GM19025 (cell line): Measurements from ENCODE around the gene SLBP.

ENCODE experiments used
- ATAC-seq: cut with Tn5 transposase; IDR thresholded peaks from one replicate; pipeline ENCODE4 v1.9.1; 2021; ENCODE audit warnings: mild to moderate bottlenecking, low read depth, moderate library complexity; ENCODE audit not compliant: unreplicated experiment

SLBP gene

DNA sequence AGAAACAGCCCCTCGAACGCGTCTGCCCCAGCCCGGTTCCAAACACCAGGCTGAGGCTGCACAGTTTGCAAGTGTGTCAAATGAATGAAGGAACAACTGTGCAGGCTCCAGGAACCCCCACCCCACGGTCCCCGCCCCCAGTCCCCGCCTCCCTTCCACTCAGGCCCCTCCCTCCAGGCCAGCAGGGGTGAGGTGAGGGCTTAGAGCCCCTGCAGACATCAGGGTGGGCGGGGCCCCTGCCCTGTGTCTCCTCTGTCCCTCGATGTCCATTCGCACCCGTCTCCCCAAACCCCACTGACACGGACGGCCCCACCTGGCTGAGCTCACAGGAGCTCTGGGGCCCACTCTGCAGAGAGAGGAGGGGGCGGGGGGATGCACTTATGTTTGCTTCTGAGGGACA lies 37.7 kb upstream of the SLBP start:
- ATAC-seq: no peak

DNA sequence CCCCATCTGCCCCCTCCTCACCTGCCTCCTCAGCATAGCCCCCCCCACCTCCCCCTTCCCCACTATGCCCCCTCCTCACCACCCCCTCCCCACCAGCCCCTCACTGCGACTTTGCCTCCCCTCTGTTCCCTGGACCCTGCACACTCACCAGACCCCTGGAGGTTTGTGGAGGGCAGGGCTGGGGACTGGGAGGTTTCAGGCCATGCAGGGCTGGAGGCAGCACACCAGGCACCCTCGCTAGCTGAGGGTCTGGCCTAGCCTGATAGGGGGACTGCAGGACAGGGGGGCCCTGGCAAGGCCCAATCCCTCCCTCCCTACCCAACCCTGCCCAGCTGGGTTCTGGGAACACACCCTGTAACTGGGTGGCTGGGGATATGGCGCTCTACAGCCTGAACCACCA lies 37.3 kb upstream of the SLBP start:
- no peak for ATAC-seq

DNA sequence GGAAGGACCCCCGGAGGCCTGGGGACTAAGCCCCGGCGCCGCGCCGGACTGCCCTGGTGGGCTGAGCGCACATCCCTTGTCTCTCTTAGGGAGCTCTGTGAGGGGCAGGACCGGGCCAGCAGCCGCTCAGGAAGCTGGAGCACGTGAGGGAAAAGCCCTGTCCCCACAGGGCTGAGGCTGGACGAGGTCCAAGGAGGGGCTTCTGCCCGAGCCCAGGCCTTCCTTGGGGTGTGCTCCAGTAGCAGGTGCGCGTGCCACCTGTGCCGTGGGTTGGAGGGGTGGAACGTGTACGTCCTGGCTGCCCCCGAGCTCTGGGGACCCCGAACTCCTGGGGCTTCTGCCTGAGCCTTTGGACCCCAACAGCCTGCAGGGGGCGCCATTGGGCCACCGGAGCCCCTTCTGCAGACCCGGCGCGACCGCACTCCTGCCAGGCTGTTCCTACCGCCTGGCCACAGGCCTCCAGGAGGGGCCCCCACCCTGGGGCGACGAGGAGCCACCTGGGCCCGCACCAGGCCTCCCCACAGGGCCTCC lies 36.4 kb upstream of the SLBP start:
- ATAC-seq: no peak

DNA sequence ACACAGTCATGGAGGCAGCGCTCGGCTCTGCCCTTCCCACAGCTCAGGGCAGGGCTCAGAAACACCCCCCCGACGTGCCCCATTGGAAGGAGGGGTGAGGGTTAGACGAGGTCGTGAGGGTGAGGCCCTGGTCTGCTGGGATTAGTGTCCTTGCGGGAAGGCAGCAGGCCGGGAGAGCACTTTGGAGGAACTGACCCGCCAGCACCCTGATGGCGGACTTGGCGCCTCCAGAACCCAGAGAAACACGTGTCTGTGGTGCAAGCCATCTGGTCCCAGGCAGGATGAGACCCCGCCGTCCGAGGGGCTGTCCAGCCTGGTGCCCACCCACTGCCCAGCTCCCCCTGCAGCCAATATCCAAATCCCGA lies 35.5 kb upstream of the SLBP start:
- no peak for ATAC-seq

DNA sequence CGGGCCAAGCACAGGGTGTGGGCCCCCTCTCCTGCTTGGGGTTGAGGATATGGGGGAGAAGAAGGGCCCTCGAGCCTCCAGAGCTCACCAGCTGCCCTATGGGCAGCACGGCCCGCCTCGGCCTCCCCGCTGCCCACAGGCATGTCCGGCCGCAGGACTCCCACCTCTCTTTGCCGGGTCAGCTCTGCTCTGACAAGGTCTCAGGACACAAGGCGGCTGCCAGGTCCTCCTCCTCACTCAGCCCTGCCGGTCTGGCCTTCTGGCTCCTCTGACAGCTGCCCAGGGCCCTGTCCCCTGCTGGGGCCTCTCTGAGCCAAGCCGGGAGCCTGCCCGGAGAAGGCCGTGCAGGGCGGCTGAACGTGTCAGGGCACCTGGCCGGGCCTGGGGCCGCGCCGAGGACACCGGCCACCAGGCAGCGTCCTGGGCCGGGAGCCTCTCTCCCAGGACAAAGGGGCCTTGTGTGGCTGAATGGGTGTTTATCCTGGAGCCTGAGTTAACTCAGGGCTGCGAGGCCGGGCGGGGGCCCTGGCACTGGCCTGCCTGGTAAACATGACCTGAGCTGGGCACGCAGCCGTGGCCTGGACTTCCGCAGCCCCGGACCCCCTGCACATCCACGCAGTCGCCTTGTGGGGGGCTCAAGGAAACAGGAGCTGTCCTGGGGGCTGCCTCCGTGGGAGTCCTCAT lies 34.9 kb upstream of the SLBP start:
- ATAC-seq: no peak

DNA sequence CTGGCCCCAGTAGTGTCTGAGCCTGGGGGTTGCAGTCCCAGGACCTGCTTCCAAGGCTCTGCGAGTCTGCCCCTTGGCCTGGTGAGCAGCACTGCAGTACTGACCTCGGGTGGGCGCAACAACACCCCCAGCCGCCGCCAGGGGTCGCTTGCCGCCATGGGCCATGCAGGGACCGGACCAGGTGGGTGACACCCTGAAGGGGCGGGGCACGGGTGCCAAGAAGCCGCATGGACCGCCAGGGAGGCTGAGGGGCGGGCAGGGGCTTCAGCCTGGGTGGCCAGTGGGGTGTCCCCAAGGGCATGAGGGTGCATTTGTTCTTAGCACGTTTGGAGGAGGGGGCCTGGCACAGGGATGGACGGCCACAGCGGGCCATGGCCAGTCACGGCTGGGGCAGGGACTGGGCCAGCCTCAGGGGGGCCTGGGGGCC lies 34.2 kb upstream of the SLBP start:
- ATAC-seq: no peak

DNA sequence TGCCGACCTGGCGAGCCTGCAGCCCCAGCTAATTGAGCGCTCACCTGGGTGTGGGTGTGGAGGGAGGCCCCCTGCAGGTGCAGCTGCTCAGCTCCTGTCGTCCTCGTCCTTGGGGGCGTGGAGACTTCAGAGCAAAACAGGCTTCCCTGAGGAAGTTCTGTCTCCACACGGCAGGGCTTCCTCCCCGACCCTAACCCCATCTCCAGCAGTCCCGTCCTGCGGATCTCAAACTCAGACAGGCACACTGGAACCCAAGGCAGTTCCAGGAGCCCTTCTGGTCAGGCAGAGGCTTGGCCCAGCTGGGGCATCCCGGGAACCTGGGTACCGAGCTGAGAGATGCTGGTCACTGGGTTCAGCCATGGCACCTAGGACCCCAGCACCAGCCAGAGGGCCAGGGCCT lies 33.6 kb upstream of the SLBP start:
- no peak for ATAC-seq

DNA sequence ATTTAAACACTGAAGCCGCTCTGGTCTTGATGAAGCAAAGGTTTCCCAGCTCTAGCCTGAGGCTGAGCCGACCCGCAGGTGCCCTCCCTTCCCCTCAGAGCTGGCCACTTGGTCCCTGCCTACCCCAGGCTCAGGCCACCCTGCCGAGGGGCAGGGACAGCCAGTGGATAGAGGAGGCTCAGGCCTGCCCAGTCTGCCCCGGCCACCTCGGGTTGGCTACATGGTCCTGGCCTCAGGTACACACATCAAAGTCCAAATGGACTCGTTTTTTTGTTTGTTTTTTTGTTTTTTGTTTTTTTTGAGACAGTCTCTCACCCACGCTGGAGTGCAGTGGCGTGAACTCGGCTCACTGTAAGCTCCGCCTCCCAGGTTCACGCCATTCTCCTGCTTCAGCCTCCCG lies 33.0 kb upstream of the SLBP start:
- ATAC-seq: no peak

DNA sequence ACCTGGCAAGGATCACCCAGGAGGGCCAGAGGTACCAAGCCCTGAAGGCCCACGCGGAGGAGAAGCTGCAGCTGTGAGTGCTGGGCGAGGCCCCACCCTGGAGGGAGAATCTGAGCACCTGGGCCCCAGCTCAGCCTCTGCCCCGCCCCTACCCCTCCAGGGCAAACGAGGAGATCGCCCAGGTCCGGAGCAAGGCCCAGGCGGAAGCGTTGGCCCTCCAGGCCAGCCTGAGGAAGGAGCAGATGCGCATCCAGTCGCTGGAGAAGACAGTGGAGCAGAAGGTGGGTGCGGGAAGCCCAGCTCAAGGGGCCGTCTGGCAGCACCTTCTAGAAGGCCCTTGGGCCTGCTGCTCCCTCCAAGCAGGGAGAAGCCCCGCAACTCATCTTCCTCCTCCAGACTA lies 32.4 kb upstream of the SLBP start:
- ATAC-seq: no peak

DNA sequence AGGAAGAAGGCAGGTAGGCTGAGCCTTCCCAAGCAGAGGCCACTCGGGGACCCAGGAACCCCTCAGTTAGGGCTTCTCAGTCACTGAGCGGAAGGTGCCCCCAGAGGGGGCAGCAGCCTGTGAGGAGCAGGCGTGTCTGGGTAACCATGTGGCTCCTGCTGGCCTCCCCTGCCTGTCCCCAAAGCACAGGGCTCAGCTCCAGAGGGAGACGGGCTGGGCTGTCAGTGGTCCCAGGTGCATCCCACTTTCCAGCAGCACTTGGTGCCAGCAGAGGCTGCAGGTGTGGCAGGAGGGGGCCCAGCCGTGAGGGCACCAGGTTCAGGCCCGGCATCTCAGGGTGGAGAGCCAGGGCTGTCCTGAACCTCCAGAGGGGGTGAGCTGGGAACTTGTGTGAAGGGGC lies 31.9 kb upstream of the SLBP start:
- no peak for ATAC-seq

DNA sequence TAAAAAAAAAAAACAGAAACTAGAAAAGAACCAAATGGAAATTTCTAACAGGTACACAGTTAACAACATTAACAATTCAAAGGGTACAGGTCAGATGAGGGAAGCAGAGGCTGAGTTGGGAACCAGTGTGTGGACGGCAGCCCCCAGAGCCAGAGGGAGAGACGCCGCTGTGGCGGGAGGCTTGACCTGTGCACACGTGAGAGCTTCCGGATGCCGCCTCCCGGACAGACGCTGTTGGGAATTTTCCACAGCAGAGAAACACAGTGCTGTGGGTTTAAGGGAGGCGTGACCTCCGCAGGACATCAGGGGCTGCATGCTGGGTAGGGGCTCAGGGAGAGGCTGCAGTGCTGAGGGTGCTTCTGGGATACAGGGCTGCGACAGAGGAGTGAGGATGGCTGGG lies 31.4 kb upstream of the SLBP start:
- no peak for ATAC-seq

DNA sequence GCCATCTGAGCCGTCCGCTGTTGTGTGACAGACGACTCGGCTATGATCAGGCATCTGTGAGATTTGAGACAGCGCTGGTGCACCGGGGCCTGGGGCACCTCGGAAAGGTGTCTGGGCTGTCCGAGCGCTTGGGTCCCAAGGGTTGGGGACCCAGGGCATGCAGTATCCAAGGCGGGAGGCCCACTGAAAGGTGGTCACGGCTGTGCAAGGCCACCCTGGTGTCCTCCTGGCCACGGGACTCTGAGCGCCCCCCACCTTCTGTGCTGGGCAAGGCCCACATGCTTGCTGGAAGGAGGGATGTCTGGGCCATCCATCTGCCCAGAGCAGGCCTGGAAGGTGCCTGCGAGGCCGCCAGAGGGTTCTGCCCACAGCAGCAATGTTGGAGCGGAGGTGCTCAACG lies 29.1 kb upstream of the SLBP start:
- no peak for ATAC-seq

DNA sequence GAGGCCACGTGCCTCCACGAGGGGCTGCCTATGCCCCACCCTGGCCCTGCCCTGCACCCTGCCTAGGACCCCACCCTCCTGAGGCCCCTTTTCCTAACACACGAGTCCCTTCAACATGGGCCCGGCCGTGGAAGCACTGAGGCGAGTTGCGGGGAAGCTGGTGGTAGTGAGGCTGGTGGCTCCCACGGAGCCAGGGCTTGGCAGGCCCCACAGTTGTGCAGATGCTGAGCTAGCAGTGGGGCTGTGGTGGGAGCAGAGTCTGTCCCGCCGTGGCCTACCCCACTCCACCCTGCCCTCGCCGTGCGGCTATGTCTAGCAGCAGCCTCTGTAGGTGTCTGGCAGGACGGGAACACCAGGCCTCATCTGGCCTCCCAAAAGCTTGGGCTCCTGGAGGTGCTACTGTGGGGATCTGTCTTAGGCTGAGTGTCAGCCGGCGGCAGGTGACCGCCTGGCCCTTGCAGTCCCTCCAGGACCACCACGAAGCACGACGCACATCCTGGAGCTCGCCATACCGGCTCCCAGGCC lies 28.0 kb upstream of the SLBP start:
- ATAC-seq: no peak

DNA sequence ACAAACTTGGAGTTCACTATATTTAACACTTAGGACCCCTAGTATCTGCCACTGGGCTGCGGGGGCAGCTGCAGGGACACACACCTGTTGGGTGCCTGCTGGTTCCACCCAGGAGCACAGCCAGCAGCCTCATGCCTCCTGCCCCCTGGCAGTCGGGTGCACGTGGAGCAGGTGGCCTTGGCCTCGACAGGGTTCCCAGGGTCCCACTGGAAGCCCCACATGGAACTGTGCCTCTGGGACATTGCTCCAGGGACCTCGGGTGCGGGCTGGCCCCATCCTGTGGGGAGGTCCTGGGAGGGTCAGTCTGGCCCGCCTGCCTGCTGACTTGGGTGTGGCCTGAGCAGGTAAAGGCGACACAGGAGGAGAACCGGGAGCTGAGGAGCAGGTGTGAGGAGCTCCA lies 27.2 kb upstream of the SLBP start:
- no peak for ATAC-seq

DNA sequence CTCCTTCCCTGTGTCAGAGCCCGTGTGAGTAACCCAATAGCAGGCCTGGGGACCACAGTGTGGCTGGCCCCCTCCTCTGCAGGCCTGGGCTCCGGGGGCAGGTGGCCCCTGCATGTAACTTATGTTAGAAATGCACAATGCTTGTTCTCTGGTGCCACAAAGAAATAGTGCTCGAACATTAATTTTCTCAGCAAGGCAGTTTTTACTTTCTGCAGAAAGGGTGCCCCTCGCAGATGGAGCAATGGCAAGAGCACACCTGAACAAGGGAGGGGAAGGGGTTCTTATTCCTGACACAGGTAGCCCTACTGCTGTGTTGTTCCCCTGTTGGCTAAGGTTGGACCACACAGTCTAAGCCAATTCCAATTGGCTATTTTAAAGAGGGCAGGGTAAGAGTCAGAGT lies 26.3 kb upstream of the SLBP start:
- ATAC-seq: no peak

DNA sequence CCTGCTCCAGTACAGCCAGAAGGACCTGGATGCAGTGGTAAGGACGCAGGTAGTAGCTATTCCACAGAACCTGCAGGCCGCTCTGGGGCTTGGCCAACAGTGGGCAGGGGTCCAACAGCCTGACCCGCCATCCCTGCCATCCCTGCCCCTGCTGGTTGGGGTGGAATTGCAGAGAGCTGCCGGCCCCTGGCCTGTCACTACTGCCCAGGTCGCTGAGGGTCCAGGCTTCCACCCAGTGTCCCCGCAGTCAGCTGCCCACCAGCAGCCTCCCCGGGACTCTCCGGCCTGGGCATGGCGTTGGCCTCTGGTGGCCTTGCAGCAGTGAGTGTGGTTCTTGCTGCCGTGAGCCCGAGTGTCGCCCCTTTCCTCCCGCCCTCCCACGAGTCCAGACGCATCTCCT lies 25.5 kb upstream of the SLBP start:
- ATAC-seq: no peak

DNA sequence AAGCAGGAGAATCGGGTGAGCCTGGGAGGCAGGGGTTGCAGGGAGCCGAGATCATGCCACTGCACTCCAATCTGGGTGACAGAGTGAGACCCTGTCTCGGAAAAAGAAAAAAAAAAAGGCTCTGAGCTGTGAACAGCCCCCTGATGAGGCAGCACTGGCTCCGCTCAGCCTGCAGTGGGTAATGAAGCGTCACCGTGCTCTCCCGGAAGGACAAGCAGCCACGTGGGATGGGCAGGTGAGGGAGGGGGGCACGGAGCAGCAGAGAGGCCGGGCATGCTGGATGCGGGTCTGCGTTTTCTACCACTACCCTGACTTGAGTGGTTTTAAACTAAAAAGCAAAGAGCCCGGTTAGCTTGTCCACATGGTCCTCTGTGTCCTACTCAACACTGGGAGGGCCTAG lies 24.7 kb upstream of the SLBP start:
- no peak for ATAC-seq

DNA sequence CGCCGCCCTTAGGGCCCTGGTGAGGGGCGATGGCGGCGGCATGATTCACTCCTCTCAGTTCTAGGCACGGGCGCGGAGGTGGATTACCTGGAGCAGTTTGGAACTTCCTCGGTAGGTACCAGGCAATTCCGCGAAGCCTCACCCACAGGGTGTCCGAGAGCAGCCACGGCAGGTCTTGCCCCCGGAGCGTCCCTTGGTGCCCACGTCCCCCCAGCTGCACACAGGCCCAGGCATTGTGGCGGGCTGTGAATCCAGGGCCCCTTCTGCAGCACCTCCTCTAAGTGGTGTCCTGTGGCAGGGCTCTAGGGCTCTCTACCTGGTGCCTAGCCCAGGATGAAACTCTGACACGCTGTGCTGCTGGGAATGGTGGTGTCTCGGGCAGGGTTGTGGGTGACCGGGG lies 23.1 kb upstream of the SLBP start:
- ATAC-seq: no peak

DNA sequence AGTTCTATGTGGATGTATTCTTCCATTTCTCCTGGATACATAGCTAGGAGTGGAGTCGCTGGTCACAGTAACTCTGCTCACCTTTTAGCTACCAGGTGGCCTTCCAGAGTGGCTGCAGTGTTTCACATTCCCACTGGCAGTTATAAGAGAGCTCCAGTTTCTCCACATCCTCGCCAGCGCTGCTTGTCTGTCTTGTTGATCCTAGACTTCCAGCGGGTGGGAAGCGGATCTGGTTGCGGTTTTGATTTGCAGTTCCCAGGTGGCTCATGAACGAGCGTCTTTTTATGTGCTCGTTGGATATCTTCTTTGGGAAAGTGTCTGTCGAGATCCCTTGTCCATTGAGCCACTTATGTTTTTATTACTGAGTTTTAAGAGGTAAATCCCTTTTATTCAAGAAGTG lies 20.8 kb upstream of the SLBP start:
- no peak for ATAC-seq

DNA sequence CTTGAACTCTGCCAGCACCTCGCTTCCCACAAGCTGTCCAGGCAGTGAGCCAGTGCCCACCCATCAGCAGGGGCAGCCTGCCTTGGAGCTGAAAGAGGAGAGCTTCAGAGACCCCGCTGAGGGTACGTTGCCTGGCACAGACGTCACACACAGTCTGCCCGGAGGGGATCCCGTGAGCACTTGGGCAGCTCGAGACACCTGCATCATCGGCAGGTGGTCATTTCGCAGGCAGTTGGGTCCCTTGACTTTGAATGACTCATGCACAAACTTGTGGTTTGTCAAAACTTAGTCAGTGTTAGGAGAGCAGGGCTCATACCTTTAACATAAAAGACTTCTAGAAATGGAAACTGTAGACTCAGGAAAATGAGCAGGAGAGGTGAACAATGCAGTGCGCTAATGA lies 19.1 kb upstream of the SLBP start:
- no peak for ATAC-seq

DNA sequence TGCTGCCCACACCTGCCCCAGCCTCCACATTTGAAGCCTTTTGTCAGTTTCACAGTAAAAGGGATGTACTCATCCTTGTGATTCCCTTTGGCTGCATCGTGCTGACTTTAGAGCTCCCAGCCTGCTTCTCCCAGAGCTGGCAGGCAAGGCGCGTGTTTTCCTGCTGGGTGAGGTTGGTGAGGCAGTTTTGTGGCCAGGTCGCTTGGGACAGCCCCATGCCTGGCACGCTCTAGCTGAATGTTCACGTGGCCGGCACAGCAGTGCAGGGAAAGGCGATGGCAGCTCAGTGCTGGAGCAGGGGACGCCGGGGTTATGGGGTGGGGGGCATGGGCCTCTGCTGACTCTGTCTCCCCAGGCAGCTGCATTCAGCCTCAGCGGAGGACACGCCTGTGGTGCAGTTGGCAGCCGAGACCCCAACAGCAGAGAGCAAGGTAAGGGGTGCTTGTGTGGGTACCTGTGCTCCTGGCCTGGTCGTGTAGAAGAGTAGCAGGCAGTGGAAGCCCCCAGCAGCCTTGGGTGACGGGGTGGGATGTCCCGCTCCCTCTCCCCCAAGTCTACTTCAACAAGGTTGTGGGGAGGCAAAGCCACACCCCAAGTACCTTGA lies 18.5 kb upstream of the SLBP start:
- ATAC-seq: no peak
